ENCODE results near the gene SF3A2.

SF3A2 gene

GRCh38 chr19:2288818-2289713 lies 52.4 kb downstream of the SF3A2 start:
- DNase-seq (ENCODE audit: low read depth) = no peak
- no peak overlapping the region for H3K4me3 ChIP-seq (ENCODE audit: control insufficient read depth, low read depth, low read length)
- TF ChIP-seq, protein P1, sequence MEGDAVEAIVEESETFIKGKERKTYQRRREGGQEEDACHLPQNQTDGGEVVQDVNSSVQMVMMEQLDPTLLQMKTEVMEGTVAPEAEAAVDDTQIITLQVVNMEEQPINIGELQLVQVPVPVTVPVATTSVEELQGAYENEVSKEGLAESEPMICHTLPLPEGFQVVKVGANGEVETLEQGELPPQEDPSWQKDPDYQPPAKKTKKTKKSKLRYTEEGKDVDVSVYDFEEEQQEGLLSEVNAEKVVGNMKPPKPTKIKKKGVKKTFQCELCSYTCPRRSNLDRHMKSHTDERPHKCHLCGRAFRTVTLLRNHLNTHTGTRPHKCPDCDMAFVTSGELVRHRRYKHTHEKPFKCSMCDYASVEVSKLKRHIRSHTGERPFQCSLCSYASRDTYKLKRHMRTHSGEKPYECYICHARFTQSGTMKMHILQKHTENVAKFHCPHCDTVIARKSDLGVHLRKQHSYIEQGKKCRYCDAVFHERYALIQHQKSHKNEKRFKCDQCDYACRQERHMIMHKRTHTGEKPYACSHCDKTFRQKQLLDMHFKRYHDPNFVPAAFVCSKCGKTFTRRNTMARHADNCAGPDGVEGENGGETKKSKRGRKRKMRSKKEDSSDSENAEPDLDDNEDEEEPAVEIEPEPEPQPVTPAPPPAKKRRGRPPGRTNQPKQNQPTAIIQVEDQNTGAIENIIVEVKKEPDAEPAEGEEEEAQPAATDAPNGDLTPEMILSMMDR (conservative IDR thresholded peaks at IDR 0.05; ENCODE audit: control insufficient read depth, insufficient read depth, low read depth, low read length) = no peak

DNA sequence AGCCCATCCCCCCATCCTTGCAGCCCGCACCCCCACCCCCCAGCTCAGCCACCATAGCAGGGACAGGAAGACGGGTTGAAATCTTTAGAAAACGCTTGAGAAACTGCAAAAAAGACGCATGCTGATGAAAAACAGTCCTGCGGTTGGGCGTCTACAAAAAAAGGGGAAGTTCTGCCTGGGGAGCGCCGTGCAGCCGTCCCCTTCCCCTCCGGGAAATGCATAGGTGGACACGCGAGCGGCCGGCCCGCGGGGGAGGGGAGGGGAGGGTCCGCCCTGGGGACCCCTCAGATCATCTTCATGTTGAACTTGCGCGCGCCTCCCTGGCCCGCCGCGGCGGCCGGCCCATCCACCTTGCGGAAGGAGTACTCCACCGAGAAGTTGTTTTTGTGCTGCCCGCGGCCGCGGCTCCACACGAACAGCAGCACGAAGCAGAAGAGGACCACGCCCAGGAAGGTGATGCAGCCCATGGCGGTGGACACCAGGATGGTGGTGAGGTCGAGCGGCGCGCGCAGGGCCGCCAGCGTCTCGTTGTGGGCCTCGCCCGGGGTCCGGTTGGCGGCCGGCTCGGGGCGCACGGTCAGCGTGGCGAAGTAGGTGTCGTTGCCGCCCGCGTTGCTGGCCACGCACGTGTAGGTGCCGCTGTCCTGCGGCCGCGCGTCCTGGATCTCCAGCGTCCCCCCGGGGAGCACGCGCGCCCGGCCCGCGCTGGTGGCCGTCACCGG lies 53.3 kb downstream of the SF3A2 start:
- no peak overlapping the region for H3K4me3 ChIP-seq (ENCODE audit: control insufficient read depth, low read depth, low read length)
- TF ChIP-seq, protein P1 (conservative IDR thresholded peaks at IDR 0.05; ENCODE audit: control insufficient read depth, insufficient read depth, low read depth, low read length) = no peak
- no peak for DNase-seq (ENCODE audit: low read depth)

DNA sequence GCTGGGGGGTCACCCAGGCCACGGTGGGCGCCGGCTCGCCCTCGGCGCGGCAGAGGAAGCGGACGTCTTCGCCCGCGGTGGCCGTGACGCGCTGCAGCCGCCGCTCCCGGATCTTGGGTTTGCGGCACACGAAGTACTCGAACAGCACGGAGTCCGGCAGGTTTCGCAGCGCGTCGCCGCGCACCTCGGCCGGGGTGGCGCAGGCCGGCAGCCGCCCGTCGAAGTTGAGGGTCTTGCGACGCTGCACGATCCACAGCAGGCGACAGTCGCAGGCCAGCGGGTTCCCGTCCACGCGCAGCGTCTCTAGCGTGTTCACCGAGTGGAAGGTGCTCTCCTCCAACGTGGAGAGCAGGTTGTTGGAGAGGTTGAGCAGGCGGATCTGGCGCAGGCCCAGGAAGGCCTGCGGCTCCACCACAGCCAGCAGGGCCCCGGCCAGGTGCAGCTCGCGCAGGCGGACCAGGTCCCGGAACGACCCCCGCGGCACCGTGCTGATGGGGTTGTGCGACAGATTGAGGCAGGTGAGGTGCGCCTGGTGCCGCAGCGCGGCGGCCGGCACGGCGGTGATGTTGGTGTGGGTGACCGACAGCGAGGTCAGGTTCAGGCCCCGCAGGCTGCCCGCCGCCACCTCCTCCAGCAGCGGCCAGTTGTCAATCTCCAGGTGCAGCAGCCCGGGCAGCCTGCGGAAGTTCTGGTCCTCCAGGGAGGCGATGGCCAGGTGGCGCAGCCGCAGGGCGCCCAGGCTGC lies 54.0 kb downstream of the SF3A2 start:
- no peak for DNase-seq (ENCODE audit: low read depth)
- no peak overlapping the region for H3K4me3 ChIP-seq (ENCODE audit: control insufficient read depth, low read depth, low read length)
- TF ChIP-seq, protein P1 (conservative IDR thresholded peaks at IDR 0.05; ENCODE audit: control insufficient read depth, insufficient read depth, low read depth, low read length) = no peak

DNA sequence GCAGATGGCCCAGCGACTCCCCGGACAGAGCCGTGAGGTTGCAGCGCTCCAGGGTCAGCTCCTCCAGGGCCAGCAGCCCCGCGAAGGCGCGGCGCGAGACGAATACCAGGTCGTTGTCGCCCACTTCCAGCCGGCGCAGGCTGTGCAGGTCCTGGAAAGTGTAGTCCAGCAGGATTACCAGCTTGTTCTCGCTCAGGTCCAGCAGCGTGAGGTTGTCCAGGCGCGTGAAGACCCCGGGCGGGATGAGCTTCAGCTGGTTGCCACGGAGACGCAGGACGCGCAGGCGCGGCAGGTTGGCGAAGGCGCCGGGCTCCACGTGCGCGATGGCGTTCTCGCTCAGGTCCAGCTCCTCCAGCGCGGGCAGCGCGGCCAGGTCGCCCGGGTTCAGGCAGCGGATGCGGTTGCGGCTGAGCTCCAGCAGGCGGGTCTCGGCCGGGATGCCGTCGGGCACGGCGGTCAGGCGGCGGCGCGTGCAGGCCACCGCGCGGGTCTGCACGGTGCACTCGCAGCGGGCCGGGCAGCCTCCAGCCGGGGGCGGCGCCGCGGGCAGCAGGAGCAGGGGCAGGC lies 54.6 kb downstream of the SF3A2 start:
- no peak overlapping the region for H3K4me3 ChIP-seq (ENCODE audit: control insufficient read depth, low read depth, low read length)
- TF ChIP-seq, protein P1 (conservative IDR thresholded peaks at IDR 0.05; ENCODE audit: control insufficient read depth, insufficient read depth, low read depth, low read length) = no peak
- no peak for DNase-seq (ENCODE audit: low read depth)

DNA sequence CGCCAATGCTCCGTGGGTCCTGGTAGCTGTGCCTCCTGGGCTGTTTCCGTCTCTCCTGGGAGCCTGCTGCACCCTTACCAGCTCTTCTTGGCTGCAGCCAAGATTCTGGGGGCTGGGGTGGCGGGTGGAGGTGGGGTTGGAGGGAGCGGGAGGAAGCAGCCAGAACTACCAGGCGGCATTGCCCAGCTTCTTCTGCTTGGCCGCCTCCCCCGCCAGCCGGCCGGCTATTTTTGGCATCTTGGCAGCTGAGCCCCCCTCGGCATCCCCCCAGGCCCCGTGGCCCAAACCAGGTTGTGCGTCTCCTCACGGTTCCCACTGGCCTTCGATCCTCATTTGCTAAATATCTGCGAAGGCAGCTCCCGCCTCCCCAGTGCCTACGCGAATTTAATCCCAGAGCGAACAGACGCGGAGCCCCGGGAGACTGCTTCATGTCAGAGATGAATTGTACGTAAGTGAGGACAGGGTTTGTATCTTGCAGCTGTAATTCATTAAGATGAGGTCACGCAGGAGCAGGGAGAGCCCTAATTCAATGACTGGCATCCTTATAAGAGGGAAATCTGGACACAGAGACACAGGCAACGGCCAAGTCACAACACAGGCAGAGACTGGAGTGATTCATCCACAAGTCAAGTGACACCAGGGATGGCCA lies 58.2 kb downstream of the SF3A2 start:
- H3K4me3 ChIP-seq (ENCODE audit: control insufficient read depth, low read depth, low read length) = no peak overlapping the region
- TF ChIP-seq, protein P1 (conservative IDR thresholded peaks at IDR 0.05; ENCODE audit: control insufficient read depth, insufficient read depth, low read depth, low read length) = no peak
- peak; percentile 96 for DNase-seq (ENCODE audit: low read depth)

DNA sequence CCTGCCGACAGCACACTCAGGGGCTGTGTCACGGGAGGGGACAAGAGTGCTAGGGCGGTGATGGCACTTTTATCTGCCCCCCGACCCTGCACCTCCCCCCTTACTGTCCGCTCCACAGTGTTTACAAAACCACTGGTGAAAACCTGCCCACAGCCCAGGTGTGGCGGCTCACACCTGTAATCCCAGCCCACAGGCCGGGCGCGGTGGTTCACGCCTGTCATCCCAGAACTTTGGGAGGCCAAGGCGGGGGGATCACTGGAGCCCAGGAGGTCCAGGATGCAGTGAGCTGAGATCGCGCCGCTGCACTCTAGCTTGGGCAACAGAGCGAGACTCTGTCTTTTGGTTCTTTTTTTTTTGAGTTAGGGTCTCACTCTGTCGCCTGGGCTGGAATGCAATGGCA lies 59.5 kb downstream of the SF3A2 start:
- no peak for DNase-seq (ENCODE audit: low read depth)
- TF ChIP-seq, protein P1 (conservative IDR thresholded peaks at IDR 0.05; ENCODE audit: control insufficient read depth, insufficient read depth, low read depth, low read length) = no peak
- H3K4me3 ChIP-seq (ENCODE audit: control insufficient read depth, low read depth, low read length) = no peak overlapping the region
